Mesendoderm (in vitro differentiated cells): ENCODE measurements around the gene KIDINS220.

Source experiments
- DNase-seq: peaks from one replicate; pipeline ENCODE4 v3.0.0; 2013
- H2AK5ac ChIP-seq: 2 replicates; pipeline ENCODE4 v1.6.1; 2013; ENCODE audit warnings: low read length, inconsistent platforms
- H2BK120ac ChIP-seq: 2 replicates; pipeline ENCODE4 v1.6.1; 2013; ENCODE audit warnings: low read depth, mild to moderate bottlenecking, low read length, moderate library complexity, mixed read lengths
- H2BK15ac ChIP-seq: replicated peaks from 2 replicates; pipeline ENCODE4 v1.6.1; 2013; ENCODE audit warnings: low read depth, mild to moderate bottlenecking, moderate library complexity
- H2BK5ac ChIP-seq: 2 replicates; pipeline ENCODE4 v1.6.1; 2013; ENCODE audit warnings: low read length, inconsistent platforms
- H3K18ac ChIP-seq: 2 replicates; pipeline ENCODE4 v1.6.1; 2013; ENCODE audit warnings: mild to moderate bottlenecking, low read length, mixed read lengths
- H3K23ac ChIP-seq: one replicate; pipeline ENCODE4 v1.6.1; 2013; ENCODE audit warnings: low read length
- H3K27ac ChIP-seq: 2 replicates; pipeline ENCODE4 v1.5.1; 2013; ENCODE audit warnings: low read depth, mild to moderate bottlenecking, inconsistent platforms, low read length, moderate library complexity
- H3K27me3 ChIP-seq: 2 replicates; pipeline ENCODE4 v1.6.1; 2013; ENCODE audit warnings: low read length, control low read depth, mild to moderate bottlenecking, inconsistent platforms; ENCODE audit not compliant: insufficient read depth, poor library complexity
- H3K36me3 ChIP-seq: 2 replicates; pipeline ENCODE4 v1.6.1; 2013; ENCODE audit warnings: low read length, inconsistent platforms; ENCODE audit not compliant: control insufficient read depth, insufficient read depth
- H3K4ac ChIP-seq: one replicate; pipeline ENCODE4 v1.6.1; 2013; ENCODE audit warnings: low read depth, mild to moderate bottlenecking, low read length, moderate library complexity
- H3K4me1 ChIP-seq: 2 replicates; pipeline ENCODE4 v1.6.1; 2013; ENCODE audit warnings: low read depth, low read length, inconsistent platforms; ENCODE audit not compliant: control insufficient read depth
- H3K4me2 ChIP-seq: 2 replicates; pipeline ENCODE4 v1.6.1; 2013; ENCODE audit warnings: low read length
- H3K4me3 ChIP-seq: 2 replicates; pipeline ENCODE4 v1.5.1; 2013; ENCODE audit warnings: mild to moderate bottlenecking, low read length
- H3K56ac ChIP-seq: one replicate; pipeline ENCODE4 v1.6.1; 2013; ENCODE audit warnings: low read length
- H3K79me1 ChIP-seq: 2 replicates; pipeline ENCODE4 v1.6.1; 2013; ENCODE audit warnings: low read length, inconsistent platforms
- H3K79me2 ChIP-seq: 2 replicates; pipeline ENCODE4 v1.6.1; 2013; ENCODE audit warnings: mild to moderate bottlenecking, low read length; ENCODE audit not compliant: control insufficient read depth, insufficient read depth
- H3K9ac ChIP-seq: 2 replicates; pipeline ENCODE4 v1.6.1; 2013; ENCODE audit warnings: low read length, inconsistent platforms
- H4K5ac ChIP-seq: one replicate; pipeline ENCODE4 v1.6.1; 2013; ENCODE audit warnings: low read length
- H4K8ac ChIP-seq: one replicate; pipeline ENCODE4 v1.6.1; 2013; ENCODE audit warnings: low read depth, mild to moderate bottlenecking, control low read depth, low read length, moderate library complexity
- WGBS: extraction: QIAGEN DNeasy Blood & Tissue Kit; methylation state at CpG from one replicate; pipeline ENCODE4 v1.1.7; 2013; ENCODE audit warnings: low lambda C conversion rate, missing lambda C conversion rate; ENCODE audit not compliant: insufficient coverage; ENCODE audit errors: extremely low coverage; 5-methylcytosine and 5-hydroxymethylcytosine counted together

KIDINS220 gene

DNA sequence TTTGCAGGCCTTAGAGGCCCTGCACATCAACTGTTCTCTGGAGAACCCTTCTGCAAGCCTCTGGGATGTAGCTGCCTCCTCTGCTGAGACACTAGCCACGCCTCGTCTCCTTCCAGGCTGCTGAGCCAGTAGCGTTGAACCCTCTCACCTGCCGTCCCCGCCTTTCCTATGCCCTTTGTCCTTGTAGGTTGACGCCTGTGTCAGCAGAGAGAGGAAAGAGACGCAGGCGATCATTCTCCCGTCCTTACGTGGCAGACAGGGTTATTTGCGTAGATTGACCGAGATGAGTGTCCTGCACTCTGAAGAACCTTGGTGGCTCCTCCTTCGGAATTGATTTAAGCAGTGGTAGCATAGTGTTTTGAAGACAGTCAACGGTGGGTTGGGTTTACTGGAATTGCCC is 127.8 kb downstream of the KIDINS220 start:
- Histone ChIP-seq H3K56ac (no peak overlapping the region), H3K36me3 (no peaks in the 10 kb centered on the region), H3K4me3 (no peak overlapping the region), H3K4ac (no peak overlapping the region), H3K9ac (no peak overlapping the region), H3K18ac (no peak overlapping the region), H3K4me1 (no peaks in the 10 kb centered on the region), H3K23ac (no peak overlapping the region), H4K5ac (no peak overlapping the region), H2BK5ac (no peak overlapping the region), H3K27me3 (no peaks in the 10 kb centered on the region), H2BK15ac (no peak overlapping the region), H3K79me2 (no peaks in the 10 kb centered on the region), H3K27ac (no peak overlapping the region), H2BK120ac (no peak overlapping the region), H4K8ac (no peak overlapping the region), H2AK5ac (peak overlapping the region; percentile 10), H3K4me2 (no peak overlapping the region), H3K79me1 (no peaks in the 10 kb centered on the region)
- DNase-seq, result no peak
- no CpG with 5 or more reads among the region's 14 CpGs for WGBS

DNA sequence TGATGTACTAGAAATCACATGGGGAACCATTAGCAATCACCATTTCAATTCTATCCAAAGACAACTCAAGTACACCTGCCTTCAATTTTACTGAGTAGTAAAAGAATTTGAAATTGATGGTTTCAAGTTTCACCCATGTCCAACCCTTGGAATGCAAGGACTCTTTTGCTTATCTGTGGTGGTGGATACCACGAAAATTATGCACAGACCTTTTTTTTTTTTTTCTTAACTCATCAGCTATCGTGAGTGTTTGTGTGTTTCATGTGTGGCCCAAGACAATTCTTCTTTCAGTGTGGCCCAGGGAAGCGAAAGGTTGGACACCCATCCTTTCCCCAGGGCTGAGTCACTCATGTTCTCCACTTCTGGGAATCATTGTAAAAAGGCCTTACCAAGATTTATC is 132.5 kb downstream of the KIDINS220 start:
- H2AK5ac ChIP-seq, result no peak overlapping the region
- H2BK15ac ChIP-seq, result no peak overlapping the region
- no peak overlapping the region for H3K18ac ChIP-seq
- H3K4me2 ChIP-seq, result no peak overlapping the region
- no peak overlapping the region for H2BK120ac ChIP-seq
- H3K27ac ChIP-seq, result no peak overlapping the region
- H2BK5ac ChIP-seq, result no peak overlapping the region
- no peak overlapping the region for H4K5ac ChIP-seq
- no peaks in the 10 kb centered on the region for H3K27me3 ChIP-seq
- no peak overlapping the region for H3K4ac ChIP-seq
- no peaks in the 10 kb centered on the region for H3K79me2 ChIP-seq
- H3K9ac ChIP-seq, result no peak overlapping the region
- H3K79me1 ChIP-seq, result no peaks in the 10 kb centered on the region
- WGBS, result no CpG with 5 or more reads among the region's 3 CpGs
- no peak overlapping the region for H3K4me3 ChIP-seq
- no peaks in the 10 kb centered on the region for H3K36me3 ChIP-seq
- H3K23ac ChIP-seq, result no peak overlapping the region
- H3K56ac ChIP-seq, result no peak overlapping the region
- DNase-seq, result no peak
- H4K8ac ChIP-seq, result no peak overlapping the region
- no peaks in the 10 kb centered on the region for H3K4me1 ChIP-seq

DNA sequence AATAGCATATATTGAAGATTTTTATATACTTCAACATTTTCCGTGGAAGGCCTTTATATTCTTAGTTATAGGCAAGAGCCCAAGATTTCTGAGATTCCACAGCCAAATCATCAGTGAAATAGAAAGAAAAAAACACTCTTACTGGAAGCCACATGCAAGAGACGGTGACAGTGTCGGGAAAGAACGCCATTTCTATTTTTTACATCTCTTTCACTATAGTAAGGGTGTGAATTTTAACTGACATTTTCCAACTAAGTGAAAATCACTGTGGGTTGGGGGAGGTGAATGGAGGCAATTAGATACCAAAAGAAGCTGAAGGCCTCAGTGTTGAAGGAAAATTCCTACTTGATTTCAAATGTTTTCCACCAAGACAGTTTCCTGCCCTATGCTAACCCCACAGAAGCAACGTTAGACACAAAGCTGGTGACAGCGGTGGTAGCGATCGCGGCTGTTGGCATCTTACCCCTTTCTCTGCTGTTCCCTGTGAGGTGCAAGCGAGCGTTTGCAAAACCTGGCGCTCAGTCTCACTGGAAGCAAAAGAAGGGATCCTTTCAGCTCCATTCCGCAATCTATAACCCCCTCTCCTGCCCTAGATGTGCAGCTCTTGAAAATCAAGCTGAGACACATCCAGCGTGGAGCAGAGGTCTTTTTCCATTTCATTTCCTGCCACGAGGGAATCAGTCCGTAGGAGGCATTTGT is 135.6 kb downstream of the KIDINS220 start:
- DNase-seq, result no peak
- no peaks in the 10 kb centered on the region for H3K79me2 ChIP-seq
- no peak overlapping the region for H4K5ac ChIP-seq
- no peak overlapping the region for H3K23ac ChIP-seq
- H2BK15ac ChIP-seq, result no peak overlapping the region
- no peak overlapping the region for H3K4ac ChIP-seq
- no peak overlapping the region for H3K27ac ChIP-seq
- no peak overlapping the region for H2BK120ac ChIP-seq
- H3K4me2 ChIP-seq, result no peak overlapping the region
- peak overlapping the region; percentile 15 for H3K56ac ChIP-seq
- H2AK5ac ChIP-seq, result no peak overlapping the region
- no peak overlapping the region for H3K9ac ChIP-seq
- no peaks in the 10 kb centered on the region for H3K36me3 ChIP-seq
- no CpG with 5 or more reads among the region's 16 CpGs for WGBS
- no peak overlapping the region for H2BK5ac ChIP-seq
- no peaks in the 10 kb centered on the region for H3K4me1 ChIP-seq
- no peak overlapping the region for H3K4me3 ChIP-seq
- no peaks in the 10 kb centered on the region for H3K79me1 ChIP-seq
- no peak overlapping the region for H4K8ac ChIP-seq
- no peak overlapping the region for H3K18ac ChIP-seq
- H3K27me3 ChIP-seq, result no peaks in the 10 kb centered on the region

DNA sequence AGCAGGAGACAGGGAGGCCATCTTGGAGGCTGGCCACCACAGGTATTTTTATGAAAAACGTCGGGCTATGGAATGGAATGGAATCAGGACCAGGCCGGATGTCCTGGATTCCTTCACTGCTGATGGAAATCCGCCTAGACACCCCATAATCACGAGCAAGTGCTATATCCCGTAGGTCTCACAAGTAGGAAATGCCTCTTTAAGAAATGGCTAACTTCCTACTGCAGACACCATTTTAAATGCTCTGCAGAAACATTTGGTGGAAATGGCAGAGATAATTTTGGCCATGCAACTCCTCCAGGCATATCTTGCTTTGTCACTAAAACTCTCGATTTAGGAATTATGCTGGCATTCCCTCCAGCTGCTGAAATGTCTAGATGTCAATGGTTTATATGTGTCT is 137.6 kb downstream of the KIDINS220 start:
- H3K4ac ChIP-seq, result no peak overlapping the region
- H3K36me3 ChIP-seq, result no peaks in the 10 kb centered on the region
- H2BK5ac ChIP-seq, result no peak overlapping the region
- no peak overlapping the region for H4K8ac ChIP-seq
- H4K5ac ChIP-seq, result no peak overlapping the region
- WGBS, result no CpG with 5 or more reads among the region's 7 CpGs
- no peak overlapping the region for H3K4me3 ChIP-seq
- no peak overlapping the region for H3K56ac ChIP-seq
- no peaks in the 10 kb centered on the region for H3K79me1 ChIP-seq
- H3K9ac ChIP-seq, result no peak overlapping the region
- no peaks in the 10 kb centered on the region for H3K27me3 ChIP-seq
- no peaks in the 10 kb centered on the region for H3K4me1 ChIP-seq
- H3K23ac ChIP-seq, result no peak overlapping the region
- H2AK5ac ChIP-seq, result no peak overlapping the region
- no peak overlapping the region for H2BK15ac ChIP-seq
- no peak overlapping the region for H3K4me2 ChIP-seq
- no peaks in the 10 kb centered on the region for H3K79me2 ChIP-seq
- H2BK120ac ChIP-seq, result no peak overlapping the region
- H3K18ac ChIP-seq, result no peak overlapping the region
- H3K27ac ChIP-seq, result no peak overlapping the region
- no peak for DNase-seq

DNA sequence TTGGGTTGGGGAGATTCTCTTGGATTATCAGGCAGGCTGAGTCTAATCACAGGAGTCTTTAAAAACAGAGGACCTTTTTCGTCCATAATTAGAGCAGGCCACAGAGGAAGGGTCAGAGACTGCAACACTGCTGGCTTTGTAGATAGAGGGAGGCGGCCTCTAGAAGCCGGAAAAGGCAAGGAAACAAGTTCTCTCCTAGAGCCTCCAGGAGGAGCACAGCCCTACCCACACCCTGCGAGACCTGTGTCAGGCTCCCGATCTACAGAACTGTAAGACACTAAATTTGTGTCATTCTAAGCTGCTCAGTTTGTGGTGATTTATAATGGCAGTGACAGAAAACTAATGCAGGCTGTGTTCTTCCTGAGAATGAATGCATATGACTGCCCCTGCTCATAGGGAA is 140.2 kb downstream of the KIDINS220 start:
- WGBS, result no CpG with 5 or more reads among the region's 5 CpGs

DNA sequence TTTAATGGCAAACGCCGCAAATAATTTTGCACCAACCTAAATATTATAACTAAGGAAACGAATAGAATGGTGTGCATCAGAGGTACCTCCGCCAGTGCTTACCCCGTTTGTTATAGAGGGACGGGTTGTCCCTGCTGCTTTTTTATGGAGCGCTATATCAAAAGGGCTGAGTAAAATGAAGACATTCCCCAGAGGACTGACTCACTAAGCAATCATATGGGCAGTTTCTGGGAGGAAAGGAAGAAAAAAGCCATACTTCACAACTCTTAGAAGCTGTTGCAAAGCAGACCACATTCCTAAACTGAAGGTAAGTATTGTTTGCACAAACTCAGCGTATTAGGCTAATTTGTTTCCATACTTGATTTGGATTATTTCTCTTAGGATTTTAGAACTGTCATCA is 142.7 kb downstream of the KIDINS220 start:
- Histone ChIP-seq H2BK120ac (no peak overlapping the region), H4K5ac (no peak overlapping the region), H2BK15ac (no peak overlapping the region), H3K4me2 (no peak overlapping the region), H3K18ac (no peak overlapping the region), H3K56ac (no peak overlapping the region), H3K4me1 (no peaks in the 10 kb centered on the region), H3K27ac (no peak overlapping the region), H2BK5ac (no peak overlapping the region), H3K9ac (no peak overlapping the region), H3K79me2 (no peaks in the 10 kb centered on the region), H3K27me3 (no peaks in the 10 kb centered on the region), H3K79me1 (no peaks in the 10 kb centered on the region), H2AK5ac (no peak overlapping the region), H3K4me3 (no peak overlapping the region), H4K8ac (no peak overlapping the region), H3K23ac (no peak overlapping the region), H3K4ac (no peak overlapping the region), H3K36me3 (no peaks in the 10 kb centered on the region)
- no CpG with 5 or more reads among the region's 8 CpGs for WGBS
- no peak for DNase-seq

More for the DNA sequence above, 140.2 kb downstream of the KIDINS220 start:
- Histone ChIP-seq H2AK5ac (no peak overlapping the region), H3K23ac (no peak overlapping the region), H4K8ac (no peak overlapping the region), H3K27me3 (no peaks in the 10 kb centered on the region), H3K27ac (no peak overlapping the region), H3K79me2 (no peaks in the 10 kb centered on the region), H3K18ac (no peak overlapping the region), H4K5ac (no peak overlapping the region), H3K79me1 (no peaks in the 10 kb centered on the region), H3K4me3 (no peak overlapping the region), H3K4ac (no peak overlapping the region), H2BK5ac (no peak overlapping the region), H3K56ac (no peak overlapping the region), H3K4me1 (no peaks in the 10 kb centered on the region), H3K4me2 (no peak overlapping the region), H2BK15ac (no peak overlapping the region), H3K36me3 (no peaks in the 10 kb centered on the region), H3K9ac (no peak overlapping the region), H2BK120ac (no peak overlapping the region)
- no peak for DNase-seq
